Measurements from ENCODE around the gene UBE2H. TPM values are rescaled to one million over a fixed set of nuclear protein-coding genes. Genes with fewer than 3 reads are reported as not detected.

Gene UBE2H
- total RNA-seq, 4 donors from 2014 or later: 68.3 to 123 (median 91.4) TPM

- no peak overlapping the region for H3K27ac ChIP-seq (replicated peaks in 1 of 4)
- 96% methylated on average over 3 of the region's 3 CpGs for WGBS
- H3K9me3 ChIP-seq: no peaks in the 10 kb centered on the region
- no peak overlapping the region for H3K4me3 ChIP-seq
- peaks cover 0 to 25% (median 10%) of the 10 kb centered on the region in 4 donors for H3K36me3 ChIP-seq
- no peak for TF ChIP-seq POLR2A (IDR thresholded peaks at IDR 0.05; ENCODE audit: low read depth)
- intact Hi-C loops (cut with DNase I): no loop called here
- DNase-seq (ENCODE audit: extremely low spot score): no peak
- no peaks in the 10 kb centered on the region for H3K27me3 ChIP-seq
- peaks cover 22 to 48% (median 45%) of the 10 kb centered on the region in 4 donors for H3K4me1 ChIP-seq
Observed at GRCh38 chr7:129926618-129927017, 26.1 kb downstream of the UBE2H start.

GRCh38 chr7:129925416-129926002 lies 27.3 kb downstream of the UBE2H start:
- Histone ChIP-seq H3K36me3 (peaks cover 0 to 18% (median 10%) of the 10 kb centered on the region in 4 donors), H3K27me3 (no peaks in the 10 kb centered on the region), H3K4me3 (peak overlapping the region in 1 of 4 donors; percentile 9), H3K27ac (replicated peaks in 1 of 4) (peak overlapping the region; percentile 25 to 60 (median 35)), H3K4me1 (peaks cover 22 to 55% (median 46%) of the 10 kb centered on the region in 4 donors), H3K9me3 (no peaks in the 10 kb centered on the region)
- intact Hi-C loops (cut with DNase I): no loop called here
- DNase-seq (ENCODE audit: extremely low spot score): no peak
- 58% methylated on average over 8 of the region's 8 CpGs for WGBS
- no peak for TF ChIP-seq EP300 (IDR thresholded peaks at IDR 0.05)
- TF ChIP-seq CTCF (IDR thresholded peaks at IDR 0.05): no peak
- TF ChIP-seq POLR2AphosphoS5 (IDR thresholded peaks at IDR 0.05): no peak
- no peak for TF ChIP-seq POLR2A (IDR thresholded peaks at IDR 0.05; ENCODE audit: low read depth)

GRCh38 chr7:129924602-129925001 lies 28.2 kb downstream of the UBE2H start:
- no peak for DNase-seq (ENCODE audit: extremely low spot score)
- peaks cover 22 to 55% (median 48%) of the 10 kb centered on the region in 4 donors for H3K4me1 ChIP-seq
- H3K4me3 ChIP-seq: no peak overlapping the region
- peaks cover 0 to 12% (median 9%) of the 10 kb centered on the region in 4 donors for H3K36me3 ChIP-seq
- no peak for TF ChIP-seq CTCF (IDR thresholded peaks at IDR 0.05)
- TF ChIP-seq POLR2A (IDR thresholded peaks at IDR 0.05; ENCODE audit: low read depth): no peak
- no peak for TF ChIP-seq POLR2AphosphoS5 (IDR thresholded peaks at IDR 0.05)
- TF ChIP-seq EP300 (IDR thresholded peaks at IDR 0.05): no peak
- H3K27ac ChIP-seq (replicated peaks in 1 of 4): peak overlapping the region in 2 of 4 donors; percentile 38 to 60
- WGBS: 92% methylated on average over 4 of the region's 4 CpGs
- H3K9me3 ChIP-seq: no peaks in the 10 kb centered on the region
- intact Hi-C loops (cut with DNase I): no loop called here
- no peaks in the 10 kb centered on the region for H3K27me3 ChIP-seq

GRCh38 chr7:129923709-129924108 lies 29.1 kb downstream of the UBE2H start:
- Histone ChIP-seq H3K4me3 (no peak overlapping the region), H3K36me3 (peaks cover 0 to 9% (median 6%) of the 10 kb centered on the region in 4 donors), H3K4me1 (peaks cover 24 to 59% (median 55%) of the 10 kb centered on the region in 4 donors), H3K27ac (replicated peaks in 1 of 4) (peak overlapping the region in 2 of 4 donors; percentile 2 to 28), H3K27me3 (no peaks in the 10 kb centered on the region), H3K9me3 (no peaks in the 10 kb centered on the region)
- no peak for DNase-seq (ENCODE audit: extremely low spot score)
- intact Hi-C loops (cut with DNase I): no loop called here
- WGBS: 35% methylated on average over 2 of the region's 2 CpGs
- TF ChIP-seq POLR2AphosphoS5 (IDR thresholded peaks at IDR 0.05): peak in 1 of 2 donors; percentile 6
- no peak for TF ChIP-seq CTCF (IDR thresholded peaks at IDR 0.05)

- no peak for DNase-seq (ENCODE audit: extremely low spot score)
- WGBS: 89% methylated on average over 2 of the region's 2 CpGs
- H3K9me3 ChIP-seq: no peaks in the 10 kb centered on the region
- H3K36me3 ChIP-seq: peaks cover 0 to 3% (median 0%) of the 10 kb centered on the region in 4 donors
- no peak overlapping the region for H3K4me3 ChIP-seq
- intact Hi-C loops (cut with DNase I): no loop called here
- no peak for TF ChIP-seq CTCF (IDR thresholded peaks at IDR 0.05)
- TF ChIP-seq POLR2A (IDR thresholded peaks at IDR 0.05; ENCODE audit: low read depth): no peak
- no peak for TF ChIP-seq POLR2AphosphoS5 (IDR thresholded peaks at IDR 0.05)
- no peak for TF ChIP-seq EP300 (IDR thresholded peaks at IDR 0.05)
- H3K4me1 ChIP-seq: peaks cover 49 to 81% (median 79%) of the 10 kb centered on the region in 4 donors
- H3K27me3 ChIP-seq: no peaks in the 10 kb centered on the region
- no peak overlapping the region for H3K27ac ChIP-seq (replicated peaks in 1 of 4)
Observed at GRCh38 chr7:129919492-129919891, 33.3 kb downstream of the UBE2H start.
